MCF 10A (cell line): ENCODE measurements around the gene PRRC2B. TPM values are rescaled to one million over a fixed set of nuclear protein-coding genes. Genes with fewer than 3 reads are reported as not detected.
A peak's percentile ranks its signal among the peaks of the same experiment; 100 is the strongest.
"Not testable (repeated sequence)": the region's sequence is repeated elsewhere in the genome, so short reads cannot be mapped to it uniquely, and the experiment has no call there.

ENCODE experiments used
- BruUV-seq: library from RNA; stranded (reverse); fragments of 400-500 nt; replicated peaks from 2 replicates; lab custom pipeline; 2021; lab: Mats Ljungman, UMichigan
- CTCF ChIA-PET: fragments of 300-600 bp; sonication (Branson Sonifier 250); formaldehyde crosslinking; extraction: SDS; loops from one replicate; lab custom pipeline; 2021; ENCODE audit warnings: antibody characterized with exemption, inconsistent platforms; lab: Yijun Ruan, JAX
- POLR2A ChIA-PET: fragments of 300-600, 350-650 bp; sonication (Branson Sonifier 250); formaldehyde crosslinking; extraction: SDS; loops from one replicate; lab custom pipeline; 2020; ENCODE audit warnings: antibody characterized with exemption, inconsistent platforms; lab: Yijun Ruan, JAX
- DNase-seq: peaks from one replicate; pipeline ENCODE4 v3.0.0-alpha.2; 2018; ENCODE audit not compliant: unreplicated experiment
- H3K27ac Mint-ChIP-seq: one replicate; pipeline ENCODE4 v1.8.0; 2022; ENCODE audit warnings: mild to moderate bottlenecking, low read depth, mixed read lengths; ENCODE audit not compliant: unreplicated experiment
- H3K27me3 Mint-ChIP-seq: one replicate; pipeline ENCODE4 v1.8.0; 2022; ENCODE audit warnings: mixed read lengths; ENCODE audit not compliant: insufficient read depth, unreplicated experiment
- H3K36me3 Mint-ChIP-seq: one replicate; pipeline ENCODE4 v1.8.0; 2022; ENCODE audit warnings: mild to moderate bottlenecking, moderate library complexity, mixed read lengths; ENCODE audit not compliant: insufficient read depth, unreplicated experiment
- H3K4me1 Mint-ChIP-seq: one replicate; pipeline ENCODE4 v1.8.0; 2022; ENCODE audit warnings: mixed read lengths; ENCODE audit not compliant: insufficient read depth, unreplicated experiment
- H3K4me3 Mint-ChIP-seq: one replicate; pipeline ENCODE4 v1.8.0; 2022; ENCODE audit warnings: mild to moderate bottlenecking, moderate library complexity, mixed read lengths; ENCODE audit not compliant: unreplicated experiment
- H3K9me3 Mint-ChIP-seq: one replicate; pipeline ENCODE4 v1.8.0; 2022; ENCODE audit warnings: mixed read lengths; ENCODE audit not compliant: unreplicated experiment
- intact Hi-C: fragments of 100-400 bp; cut with micrococcal nuclease; formaldehyde crosslinking; loops from 2 replicates; pipeline ENCODE4 v1.14.1; 2022
- total RNA-seq: library from RNA; stranded (reverse); gene quantifications from 2 replicates; pipeline ENCODE4 v1.2.3, GENCODE V29; 2022
- TF ChIP-seq, protein P1 (sequence below): fragments of 200-600 bp; IDR thresholded peaks from one replicate; pipeline ENCODE4 v1.8.0; 2022; ENCODE audit warnings: antibody characterized with exemption, mild to moderate bottlenecking; ENCODE audit not compliant: unreplicated experiment

Gene PRRC2B
- total RNA-seq, 1 experiment from 2014 or later: 186 TPM

DNA sequence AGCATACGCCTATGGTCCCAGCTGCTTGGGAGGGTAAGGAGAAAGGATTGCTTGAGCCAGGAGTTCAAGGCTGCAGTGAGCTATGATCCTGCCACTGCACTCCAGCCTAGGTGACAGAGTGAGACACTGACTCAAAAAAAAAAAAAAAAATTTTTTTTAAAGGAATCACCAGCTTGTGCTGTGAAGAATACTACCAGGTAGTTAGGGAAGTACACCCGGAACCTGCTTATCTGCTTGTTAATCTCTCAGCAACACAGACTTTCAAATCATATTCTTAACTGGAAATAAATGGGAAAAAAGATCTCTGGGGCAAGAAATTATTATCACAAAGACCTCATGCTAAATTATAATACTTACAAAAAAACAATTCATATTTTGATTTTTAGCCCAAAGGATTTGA is 26.4 kb upstream of the PRRC2B start:
- Mint-ChIP-seq H3K27me3 (no peaks in the 10 kb centered on the region), H3K36me3 (peaks cover 3% of the 10 kb centered on the region), H3K9me3 (no peaks in the 10 kb centered on the region), H3K4me3 (no peak overlapping the region), H3K4me1 (peaks cover 7% of the 10 kb centered on the region), H3K27ac (peak overlapping the region; percentile 43)
- ChIA-PET CTCF (interaction anchor here (0.6 to 1.3 kb wide), 13 partner anchors 16 to 310 kb away, joined by 3 to 7 read pairs (median 3); no protein-coding TSS in a partner anchor), POLR2A (interaction anchor here (0.6 to 1.4 kb wide), 5 partner anchors 16 to 347 kb away, joined by 3 to 8 read pairs (median 4); no protein-coding TSS in a partner anchor)
- TF ChIP-seq, protein P1, sequence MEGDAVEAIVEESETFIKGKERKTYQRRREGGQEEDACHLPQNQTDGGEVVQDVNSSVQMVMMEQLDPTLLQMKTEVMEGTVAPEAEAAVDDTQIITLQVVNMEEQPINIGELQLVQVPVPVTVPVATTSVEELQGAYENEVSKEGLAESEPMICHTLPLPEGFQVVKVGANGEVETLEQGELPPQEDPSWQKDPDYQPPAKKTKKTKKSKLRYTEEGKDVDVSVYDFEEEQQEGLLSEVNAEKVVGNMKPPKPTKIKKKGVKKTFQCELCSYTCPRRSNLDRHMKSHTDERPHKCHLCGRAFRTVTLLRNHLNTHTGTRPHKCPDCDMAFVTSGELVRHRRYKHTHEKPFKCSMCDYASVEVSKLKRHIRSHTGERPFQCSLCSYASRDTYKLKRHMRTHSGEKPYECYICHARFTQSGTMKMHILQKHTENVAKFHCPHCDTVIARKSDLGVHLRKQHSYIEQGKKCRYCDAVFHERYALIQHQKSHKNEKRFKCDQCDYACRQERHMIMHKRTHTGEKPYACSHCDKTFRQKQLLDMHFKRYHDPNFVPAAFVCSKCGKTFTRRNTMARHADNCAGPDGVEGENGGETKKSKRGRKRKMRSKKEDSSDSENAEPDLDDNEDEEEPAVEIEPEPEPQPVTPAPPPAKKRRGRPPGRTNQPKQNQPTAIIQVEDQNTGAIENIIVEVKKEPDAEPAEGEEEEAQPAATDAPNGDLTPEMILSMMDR: no peak
- DNase-seq: no peak
- intact Hi-C loops: no loop called here
- BruUV-seq: no TSS peak

DNA sequence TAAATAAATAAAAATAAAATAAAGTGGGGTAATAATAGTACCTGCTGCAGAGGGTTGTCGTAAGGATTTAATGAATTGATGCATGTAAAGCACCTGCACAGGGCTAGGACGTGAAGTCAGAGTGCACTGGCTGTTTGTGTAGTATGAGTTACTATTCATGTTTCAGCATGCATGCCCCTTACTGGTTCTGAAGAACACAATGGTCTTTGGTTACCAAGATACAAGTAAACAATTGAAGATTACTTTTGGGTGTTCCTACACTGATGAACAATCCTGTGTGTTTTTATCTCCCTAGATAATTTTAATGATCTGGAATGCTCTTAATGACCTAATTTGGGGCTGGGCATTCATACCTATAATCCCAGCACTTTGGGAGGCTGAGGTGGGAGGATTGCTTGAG is 23.2 kb upstream of the PRRC2B start:
- DNase-seq: no peak
- no TSS peak for BruUV-seq
- H3K9me3 Mint-ChIP-seq: no peaks in the 10 kb centered on the region
- CTCF ChIA-PET: interaction anchor here (0.7 kb wide), 1 partner anchor 35 kb away, joined by 3 read pairs; no protein-coding TSS in a partner anchor
- H3K27me3 Mint-ChIP-seq: no peaks in the 10 kb centered on the region
- peaks cover 12% of the 10 kb centered on the region for H3K36me3 Mint-ChIP-seq
- TF ChIP-seq, protein P1: no peak
- no peak overlapping the region for H3K27ac Mint-ChIP-seq
- no peak overlapping the region for H3K4me3 Mint-ChIP-seq
- peaks cover 7% of the 10 kb centered on the region for H3K4me1 Mint-ChIP-seq
- POLR2A ChIA-PET: no interaction called here
- intact Hi-C loops: no loop called here

DNA sequence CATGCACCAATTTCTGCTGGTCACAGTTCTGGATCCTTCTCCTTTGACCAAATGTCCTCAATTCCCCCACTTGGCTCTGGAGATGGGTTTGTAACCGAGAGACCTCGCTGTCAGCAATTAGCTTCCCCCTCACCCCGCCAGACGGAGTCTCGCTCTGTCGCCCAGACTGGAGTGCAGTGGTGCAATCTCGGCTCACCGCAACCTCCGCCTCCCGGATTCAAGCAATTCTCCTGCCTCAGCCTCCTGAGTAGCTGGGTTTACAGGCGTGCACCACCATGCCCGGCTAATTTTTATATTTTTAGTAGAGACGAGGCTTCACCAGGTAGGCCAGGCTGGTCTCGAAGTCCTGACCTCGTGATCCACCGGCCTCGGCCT is 21.3 kb upstream of the PRRC2B start:
- ChIA-PET POLR2A (interaction anchor here (0.7 to 3.0 kb wide), 15 partner anchors 10 to 897 kb away, joined by 3 to 53 read pairs (median 7); no protein-coding TSS in a partner anchor), CTCF (interaction anchor here (0.7 to 2.6 kb wide), 6 partner anchors 11 to 39 kb away, joined by 3 to 21 read pairs (median 4); no protein-coding TSS in a partner anchor)
- DNase-seq, intact Hi-C loops, BruUV-seq, H3K9me3 Mint-ChIP-seq, H3K27me3 Mint-ChIP-seq, H3K4me1 Mint-ChIP-seq: not testable (repeated sequence)
- H3K27ac Mint-ChIP-seq: peak overlapping the region; percentile 91
- H3K36me3 Mint-ChIP-seq: peaks cover 12% of the 10 kb centered on the region
- H3K4me3 Mint-ChIP-seq: peak overlapping the region; percentile 79

DNA sequence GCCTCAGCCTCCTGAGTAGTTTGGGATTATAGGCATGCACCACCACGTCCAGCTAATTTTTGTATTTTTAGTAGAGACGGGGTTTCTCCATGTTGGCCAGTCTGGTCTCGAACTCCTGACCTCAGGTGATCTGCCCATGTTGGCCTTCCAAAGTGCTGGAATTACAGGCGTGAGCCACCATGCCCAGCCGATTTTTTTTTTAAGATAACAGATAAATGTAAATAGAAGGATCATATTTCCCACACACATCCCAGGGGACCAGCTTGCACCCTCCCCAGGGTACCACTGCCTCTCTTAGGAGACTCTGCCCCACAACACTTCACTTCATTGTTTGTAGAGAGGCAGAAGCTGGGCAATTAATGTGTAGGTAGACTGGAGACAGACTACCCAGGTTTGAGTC is 19.2 kb upstream of the PRRC2B start:
- not testable (repeated sequence) for H3K9me3 Mint-ChIP-seq, H3K4me1 Mint-ChIP-seq

DNA sequence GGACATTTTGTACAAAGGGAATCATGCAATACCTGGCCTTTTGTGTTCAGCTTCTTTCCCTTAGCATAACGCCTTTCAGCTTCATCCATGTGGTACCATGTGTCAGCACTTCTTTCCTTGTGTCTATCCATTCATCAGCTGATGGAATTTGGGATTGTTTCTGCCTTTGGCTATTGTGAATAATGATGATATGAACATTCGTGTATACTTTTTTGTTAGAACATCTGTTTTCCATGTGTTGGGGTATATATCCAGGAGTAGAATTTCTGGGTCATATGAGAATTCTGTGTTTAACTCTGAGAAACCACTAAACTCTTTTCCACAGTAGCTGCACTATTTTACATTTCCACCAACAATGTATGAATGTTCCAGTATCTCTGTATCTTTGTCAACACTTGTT is 14.8 kb upstream of the PRRC2B start:
- H3K27ac Mint-ChIP-seq: no peak overlapping the region
- no peak for DNase-seq
- peaks cover 8% of the 10 kb centered on the region for H3K4me1 Mint-ChIP-seq
- no peak overlapping the region for H3K4me3 Mint-ChIP-seq
- no peaks in the 10 kb centered on the region for H3K9me3 Mint-ChIP-seq
- no peaks in the 10 kb centered on the region for H3K36me3 Mint-ChIP-seq
- TF ChIP-seq, protein P1: no peak
- ChIA-PET CTCF (interaction anchor here (0.5 to 1.2 kb wide), 5 partner anchors 10 to 349 kb away, joined by 3 to 6 read pairs (median 3); no protein-coding TSS in a partner anchor), POLR2A (interaction anchor here (0.6 kb wide), 1 partner anchor 198 kb away, joined by 3 read pairs; no protein-coding TSS in a partner anchor)
- intact Hi-C loops: no loop called here
- no peaks in the 10 kb centered on the region for H3K27me3 Mint-ChIP-seq
- no TSS peak for BruUV-seq

More for the DNA sequence above, 19.2 kb upstream of the PRRC2B start:
- BruUV-seq, H3K27ac Mint-ChIP-seq, H3K27me3 Mint-ChIP-seq, CTCF ChIA-PET, intact Hi-C loops, DNase-seq: not testable (repeated sequence)
- POLR2A ChIA-PET: interaction anchor here (0.7 to 3.0 kb wide), 3 partner anchors 18 to 976 kb away, joined by 3 to 53 read pairs (median 3); no protein-coding TSS in a partner anchor
- Mint-ChIP-seq H3K4me3 (peak overlapping the region; percentile 79), H3K36me3 (peaks cover 12% of the 10 kb centered on the region)
